Measurements from ENCODE around the gene ANAPC16. TPM values are rescaled to one million over a fixed set of nuclear protein-coding genes. Genes with fewer than 3 reads are reported as not detected.

Gene ANAPC16
- total RNA-seq, 4 donors from 2014 or later, result 52.2 to 97.6 (median 76.3) TPM

GRCh38 chr10:72252972-72253371 lies 37.2 kb downstream of the ANAPC16 start:
- TF ChIP-seq CTCF (IDR thresholded peaks at IDR 0.05), result no peak
- no peak for DNase-seq (ENCODE audit: low spot score)

GRCh38 chr10:72253578-72253977 lies 37.8 kb downstream of the ANAPC16 start:
- ATAC-seq (ENCODE audit: low FRiP score) (no peak), DNase-seq (ENCODE audit: low spot score) (no peak)
- TF ChIP-seq CTCF (IDR thresholded peaks at IDR 0.05), result no peak

More at GRCh38 chr10:72252972-72253371, 37.2 kb downstream of the ANAPC16 start:
- ATAC-seq (ENCODE audit: low FRiP score), result no peak

- no peak for DNase-seq (ENCODE audit: low spot score)
- peak; percentile 88 for ATAC-seq (ENCODE audit: low FRiP score)
- TF ChIP-seq CTCF (IDR thresholded peaks at IDR 0.05), result no peak
These were observed 39.2 kb downstream of the ANAPC16 start for GRCh38 chr10:72254813-72255568.

- ATAC-seq (ENCODE audit: low FRiP score) (no peak), DNase-seq (ENCODE audit: low spot score) (no peak)
- no peak for TF ChIP-seq CTCF (IDR thresholded peaks at IDR 0.05)
These were observed 40.3 kb downstream of the ANAPC16 start for GRCh38 chr10:72255977-72256729.

GRCh38 chr10:72257051-72257892 lies 41.5 kb downstream of the ANAPC16 start:
- no peak for DNase-seq (ENCODE audit: low spot score)
- no peak for ATAC-seq (ENCODE audit: low FRiP score)
- no peak for TF ChIP-seq CTCF (IDR thresholded peaks at IDR 0.05)

- no peak for ATAC-seq (ENCODE audit: low FRiP score)
- DNase-seq (ENCODE audit: low spot score), result no peak
- TF ChIP-seq CTCF (IDR thresholded peaks at IDR 0.05), result no peak
These were observed 42.8 kb downstream of the ANAPC16 start for GRCh38 chr10:72258617-72259016.
